22Rv1 (cell line): Measurements from ENCODE around the gene SORBS1.

Experiments used
- CTCF ChIP-seq: fragments of 450-650 bp; IDR thresholded peaks from 2 replicates; pipeline ENCODE4 v1.5.1; 2017; ENCODE audit warnings: mild to moderate bottlenecking
- ZFX ChIP-seq: fragments of 450-650 bp; IDR thresholded peaks from 2 replicates; pipeline ENCODE4 v1.6.1; 2017; ENCODE audit warnings: antibody characterized with exemption, borderline replicate concordance

- TF ChIP-seq ZFX (no peak), CTCF (no peak)
These were observed 29.9 kb downstream of the SORBS1 start for GRCh38 chr10:95531058-95531809.
